GM18909 (cell line): ENCODE measurements around the gene ERF.

ENCODE experiments used
- ATAC-seq: cut with Tn5 transposase; IDR thresholded peaks from one replicate; pipeline ENCODE4 v1.9.1; 2021; ENCODE audit warnings: mild to moderate bottlenecking; ENCODE audit not compliant: unreplicated experiment, poor library complexity

The ERF gene

GRCh38 chr19:42219812-42220750 is 34.8 kb downstream of the ERF start, which contains the start of gene ZNF526:
ZNF526 (plus strand) TSS chr19:42220312; CDS start chr19:42224404, 4,092 bp downstream.
- ATAC-seq = peak; percentile 76

- ATAC-seq = peak; percentile 77
These were observed 37.1 kb downstream of the ERF start, which contains the start of gene DEDD2 for GRCh38 chr19:42217520-42218437. DEDD2 (minus strand) TSS chr19:42217677; CDS start chr19:42217007, 670 bp downstream.

- peak; percentile 0 for ATAC-seq
These were observed 38.0 kb downstream of the ERF start for GRCh38 chr19:42216653-42217519.

GRCh38 chr19:42214810-42215485 is 40.0 kb downstream of the ERF start:
- no peak for ATAC-seq

- ATAC-seq = no peak
These were observed 42.0 kb downstream of the ERF start for GRCh38 chr19:42212886-42213285.

- no peak for ATAC-seq
These were observed 46.3 kb downstream of the ERF start for GRCh38 chr19:42208612-42209011.

GRCh38 chr19:42207767-42208271 is 47.1 kb downstream of the ERF start:
- ATAC-seq = no peak

GRCh38 chr19:42206871-42207755 is 47.8 kb downstream of the ERF start:
- no peak for ATAC-seq

GRCh38 chr19:42204664-42205063 is 50.3 kb downstream of the ERF start:
- no peak for ATAC-seq

- no peak for ATAC-seq
These were observed 51.2 kb downstream of the ERF start for GRCh38 chr19:42203700-42204099.

GRCh38 chr19:42202290-42202880 is 52.5 kb downstream of the ERF start:
- no peak for ATAC-seq

GRCh38 chr19:42201489-42202289 is 53.2 kb downstream of the ERF start:
- ATAC-seq = peak; percentile 43

GRCh38 chr19:42200116-42200715 is 54.7 kb downstream of the ERF start:
- no peak for ATAC-seq

- peak; percentile 34 for ATAC-seq
These were observed 55.4 kb downstream of the ERF start for GRCh38 chr19:42199440-42200115.

- ATAC-seq = peak; percentile 40
These were observed 56.1 kb downstream of the ERF start for GRCh38 chr19:42198676-42199439.
